PFSK-1 (cell line): Measurements from ENCODE around the gene AFDN.

Experiments
- FOXP2 ChIP-seq: optimal IDR thresholded peaks from 2 replicates; pipeline ENCODE3; 2011; ENCODE audit warnings: borderline replicate concordance, control low read depth, inconsistent platforms; ENCODE audit not compliant: insufficient read depth; ENCODE audit errors: extremely low read length, extremely low read depth
- POLR2AphosphoS5 ChIP-seq: IDR thresholded peaks from 2 replicates; pipeline ENCODE4 v1.6.1; 2012; ENCODE audit warnings: low read depth, mild to moderate bottlenecking, control low read depth, low read length, moderate library complexity
- SIN3A ChIP-seq: IDR thresholded peaks from 2 replicates; pipeline ENCODE4 v1.6.1; 2012; ENCODE audit warnings: mild to moderate bottlenecking, low read length, moderate library complexity, borderline replicate concordance; ENCODE audit not compliant: insufficient read depth
- TAF1 ChIP-seq: IDR thresholded peaks from 2 replicates; pipeline ENCODE4 v1.6.1; 2012; ENCODE audit warnings: low read length, control low read depth, borderline replicate concordance; ENCODE audit not compliant: insufficient read depth
- TF ChIP-seq, protein P1 (sequence below), 2 experiments: IDR thresholded peaks; 2 replicates each; pipeline versions ENCODE4 v1.6.1 to v1.8.0; 2011 to 2012; ENCODE audit warnings: low read depth in 2 of 2, low read length in 2 of 2, control low read depth in 1 of 2, inconsistent platforms in 1 of 2, mild to moderate bottlenecking in 1 of 2, moderate library complexity in 1 of 2; ENCODE audit not compliant: insufficient read depth in 1 of 2

DNA sequence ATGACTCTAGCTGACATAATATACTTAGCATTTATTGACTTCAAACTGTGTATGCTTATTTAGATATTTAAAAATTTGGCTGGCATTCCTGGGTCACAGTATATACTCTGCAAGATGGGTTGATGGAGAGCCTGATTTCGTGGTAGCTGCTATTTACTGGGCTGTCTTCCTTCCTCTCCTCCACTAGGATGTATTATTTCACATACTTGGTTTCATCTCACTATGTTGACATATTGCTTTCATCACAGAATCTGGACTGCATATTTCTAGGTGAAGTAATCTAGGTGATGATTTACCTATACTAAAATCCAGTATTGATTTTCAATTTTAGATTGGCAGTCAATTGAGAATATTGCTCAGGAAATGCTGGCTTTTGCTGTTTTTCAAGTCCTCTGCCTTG, 15.7 kb downstream of the AFDN start:
- TF ChIP-seq, protein P1, sequence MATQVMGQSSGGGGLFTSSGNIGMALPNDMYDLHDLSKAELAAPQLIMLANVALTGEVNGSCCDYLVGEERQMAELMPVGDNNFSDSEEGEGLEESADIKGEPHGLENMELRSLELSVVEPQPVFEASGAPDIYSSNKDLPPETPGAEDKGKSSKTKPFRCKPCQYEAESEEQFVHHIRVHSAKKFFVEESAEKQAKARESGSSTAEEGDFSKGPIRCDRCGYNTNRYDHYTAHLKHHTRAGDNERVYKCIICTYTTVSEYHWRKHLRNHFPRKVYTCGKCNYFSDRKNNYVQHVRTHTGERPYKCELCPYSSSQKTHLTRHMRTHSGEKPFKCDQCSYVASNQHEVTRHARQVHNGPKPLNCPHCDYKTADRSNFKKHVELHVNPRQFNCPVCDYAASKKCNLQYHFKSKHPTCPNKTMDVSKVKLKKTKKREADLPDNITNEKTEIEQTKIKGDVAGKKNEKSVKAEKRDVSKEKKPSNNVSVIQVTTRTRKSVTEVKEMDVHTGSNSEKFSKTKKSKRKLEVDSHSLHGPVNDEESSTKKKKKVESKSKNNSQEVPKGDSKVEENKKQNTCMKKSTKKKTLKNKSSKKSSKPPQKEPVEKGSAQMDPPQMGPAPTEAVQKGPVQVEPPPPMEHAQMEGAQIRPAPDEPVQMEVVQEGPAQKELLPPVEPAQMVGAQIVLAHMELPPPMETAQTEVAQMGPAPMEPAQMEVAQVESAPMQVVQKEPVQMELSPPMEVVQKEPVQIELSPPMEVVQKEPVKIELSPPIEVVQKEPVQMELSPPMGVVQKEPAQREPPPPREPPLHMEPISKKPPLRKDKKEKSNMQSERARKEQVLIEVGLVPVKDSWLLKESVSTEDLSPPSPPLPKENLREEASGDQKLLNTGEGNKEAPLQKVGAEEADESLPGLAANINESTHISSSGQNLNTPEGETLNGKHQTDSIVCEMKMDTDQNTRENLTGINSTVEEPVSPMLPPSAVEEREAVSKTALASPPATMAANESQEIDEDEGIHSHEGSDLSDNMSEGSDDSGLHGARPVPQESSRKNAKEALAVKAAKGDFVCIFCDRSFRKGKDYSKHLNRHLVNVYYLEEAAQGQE (IDR thresholded peaks at IDR 0.05; ENCODE audit: insufficient read depth in 1 of 2, low read depth in 2 of 2, low read length in 2 of 2), result no peak
- TF ChIP-seq POLR2AphosphoS5 (no peak), SIN3A (no peak), TAF1 (no peak), FOXP2 (no peak)
